Amygdala (tissue), 56 donors: Measurements from ENCODE around the gene NCAM2.
"Not testable (repeated sequence)": the region's sequence is repeated elsewhere in the genome, so short reads cannot be mapped to it uniquely, and the experiment has no call there.

Source experiments
- DNase-seq, 56 donors: peaks; one replicate each; lab custom pipeline; 2025; lab: John Stamatoyannopoulos, UW

The NCAM2 gene

GRCh38 chr21:21401444-21401843 lies 403.2 kb downstream of the NCAM2 start:
- no peak for DNase-seq

GRCh38 chr21:21402187-21402586 lies 404.0 kb downstream of the NCAM2 start:
- not testable (repeated sequence) for DNase-seq

- DNase-seq, result peak in 1 of 56 donors; percentile 4
Measured at GRCh38 chr21:21404261-21404660, 406.1 kb downstream of the NCAM2 start.

- no peak for DNase-seq
Measured at GRCh38 chr21:21406921-21407320, 408.7 kb downstream of the NCAM2 start.

GRCh38 chr21:21412096-21412495 lies 413.9 kb downstream of the NCAM2 start:
- DNase-seq, result no peak

- no peak for DNase-seq
Measured at GRCh38 chr21:21415741-21416140, 417.5 kb downstream of the NCAM2 start.

GRCh38 chr21:21434944-21435343 lies 436.7 kb downstream of the NCAM2 start:
- DNase-seq, result no peak

GRCh38 chr21:21436012-21436534 lies 437.9 kb downstream of the NCAM2 start:
- no peak for DNase-seq

GRCh38 chr21:21439761-21440160 lies 441.6 kb downstream of the NCAM2 start:
- DNase-seq, result no peak

- DNase-seq, result no peak
Measured at GRCh38 chr21:21457077-21457476, 458.9 kb downstream of the NCAM2 start.

GRCh38 chr21:21458124-21458631 lies 460.0 kb downstream of the NCAM2 start:
- DNase-seq, result no peak

- DNase-seq, result no peak
Measured at GRCh38 chr21:21460979-21461378, 462.8 kb downstream of the NCAM2 start.

GRCh38 chr21:21463456-21463855 lies 465.2 kb downstream of the NCAM2 start:
- no peak for DNase-seq

- no peak for DNase-seq
Measured at GRCh38 chr21:21464684-21465083, 466.5 kb downstream of the NCAM2 start.

- no peak for DNase-seq
Measured at GRCh38 chr21:21466752-21467151, 468.5 kb downstream of the NCAM2 start.

GRCh38 chr21:21468003-21468402 lies 469.8 kb downstream of the NCAM2 start:
- no peak for DNase-seq

GRCh38 chr21:21481239-21481638 lies 483.0 kb downstream of the NCAM2 start:
- no peak for DNase-seq

- no peak for DNase-seq
Measured at GRCh38 chr21:21508859-21509258, 510.6 kb downstream of the NCAM2 start.

- no peak for DNase-seq
Measured at GRCh38 chr21:21530680-21531079, 532.5 kb downstream of the NCAM2 start.

- DNase-seq, result no peak
Measured at GRCh38 chr21:21547368-21547953, 549.3 kb downstream of the NCAM2 start.

GRCh38 chr21:21559285-21560045 lies 561.3 kb downstream of the NCAM2 start:
- DNase-seq, result no peak
